Endothelial cell of umbilical vein (primary cell): ENCODE results near the gene SCUBE3. TPM values are rescaled to one million over a fixed set of nuclear protein-coding genes. Genes with fewer than 3 reads are reported as not detected.

ENCODE experiments used
- BruUV-seq: library from RNA; stranded (reverse); fragments of 400-500 nt; replicated peaks from 2 replicates; lab custom pipeline; 2021; lab: Mats Ljungman, UMichigan
- CTCF ChIA-PET: fragments of 300-600, 350-600 bp; sonication (Branson Sonifier 250); formaldehyde crosslinking; loops from one replicate; lab custom pipeline; 2021; ENCODE audit warnings: antibody characterized with exemption, inconsistent platforms; lab: Charles Lee
- POLR2A ChIA-PET: fragments of 300-600, 350-600 bp; sonication (Branson Sonifier 250); formaldehyde crosslinking; loops from one replicate; lab custom pipeline; 2021; ENCODE audit warnings: antibody characterized with exemption, inconsistent platforms; lab: Charles Lee
- DNase-seq: peaks from one replicate; pipeline ENCODE4 v3.0.0-alpha.2; 2011; ENCODE audit warnings: low read depth, low spot score
- FAIRE-seq: peaks from 2 replicates; lab custom pipeline; 2011; peaks lifted over from hg19 to GRCh38; lab: Jason Lieb, UNC
- H2AFZ ChIP-seq: 2 replicates; pipeline ENCODE4 v1.6.0; 2012; ENCODE audit warnings: low read depth, low read length, control low read depth, inconsistent platforms
- H3K27ac ChIP-seq: 2 replicates; pipeline ENCODE4 v1.5.1; 2011; ENCODE audit warnings: low read depth, mild to moderate bottlenecking, control low read depth, low read length, moderate library complexity; ENCODE audit not compliant: insufficient read depth
- H3K27me3 ChIP-seq, 2 experiments: 2 replicates each; pipeline versions ENCODE4 v1.6.0 to v1.6.1; 2011; ENCODE audit warnings: low read length in 2 of 2, mixed read lengths in 1 of 2; ENCODE audit not compliant: control insufficient read depth in 2 of 2, insufficient read depth in 2 of 2
- H3K36me3 ChIP-seq, 2 experiments: 2 replicates in 1 of 2; 3 replicates in 1 of 2; pipeline ENCODE4 v1.5.1; 2011; ENCODE audit warnings: low read length in 2 of 2, mild to moderate bottlenecking in 1 of 2, moderate library complexity in 1 of 2; ENCODE audit not compliant: control insufficient read depth in 2 of 2, insufficient read depth in 2 of 2; ENCODE audit errors: extremely low read depth in 1 of 2
- H3K4me1 ChIP-seq: 3 replicates; pipeline ENCODE4 v1.5.1; 2011; ENCODE audit warnings: mild to moderate bottlenecking, low read length; ENCODE audit not compliant: control insufficient read depth, insufficient read depth; ENCODE audit errors: extremely low read depth
- H3K4me2 ChIP-seq: 2 replicates; pipeline ENCODE4 v1.6.1; 2011; ENCODE audit warnings: low read length, control low read depth, mixed read lengths; ENCODE audit not compliant: insufficient read depth
- H3K4me3 ChIP-seq, 3 experiments: fragments of 200-600 bp in 1 of 3; sonication (generic), shearing (Covaris generic) in 1 of 3; replicated peaks in 1 of 3; 2 replicates each; pipeline ENCODE4 v1.5.1; 2011 to 2016; ENCODE audit warnings: control low read depth in 3 of 3, low read length in 3 of 3, mild to moderate bottlenecking in 2 of 3, inconsistent platforms in 1 of 3, low read depth in 1 of 3, moderate library complexity in 1 of 3; ENCODE audit not compliant: insufficient read depth in 1 of 3
- H3K79me2 ChIP-seq: 2 replicates; pipeline ENCODE4 v1.6.0; 2012; ENCODE audit warnings: low read length, inconsistent platforms; ENCODE audit not compliant: control insufficient read depth, insufficient read depth
- H3K9ac ChIP-seq: replicated peaks from 2 replicates; pipeline ENCODE3; 2011; ENCODE audit warnings: low read length, control low read depth; ENCODE audit not compliant: insufficient read depth; ENCODE audit errors: extremely low read depth
- H3K9me1 ChIP-seq: replicated peaks from 3 replicates; pipeline ENCODE4 v1.6.0; 2011; ENCODE audit warnings: mild to moderate bottlenecking, low read length; ENCODE audit not compliant: control insufficient read depth, insufficient read depth; ENCODE audit errors: extremely low read depth
- H3K9me3 ChIP-seq: replicated peaks from 2 replicates; pipeline ENCODE4 v1.5.1; 2012; ENCODE audit warnings: low read length, inconsistent platforms; ENCODE audit not compliant: control insufficient read depth, insufficient read depth
- H4K20me1 ChIP-seq: replicated peaks from 2 replicates; pipeline ENCODE3; 2011; ENCODE audit warnings: mild to moderate bottlenecking, low read length; ENCODE audit not compliant: control insufficient read depth, insufficient read depth; ENCODE audit errors: extremely low read depth
- CTCF ChIP-seq, 2 donors: IDR thresholded peaks; 1 replicate in 1 of 2; 2 replicates in 1 of 2; pipeline ENCODE4 v1.5.1; 2011; ENCODE audit warnings: low read length in 2 of 2, mild to moderate bottlenecking in 2 of 2, moderate library complexity in 2 of 2, control low read depth in 1 of 2, inconsistent platforms in 1 of 2, low read depth in 1 of 2; ENCODE audit not compliant: insufficient read depth in 1 of 2; ENCODE audit errors: extremely low read depth in 1 of 2
- FOS ChIP-seq: IDR thresholded peaks from 2 replicates; pipeline ENCODE4 v1.6.1; 2011; ENCODE audit warnings: mild to moderate bottlenecking, low read length, moderate library complexity, borderline replicate concordance; ENCODE audit not compliant: insufficient read depth
- JUN ChIP-seq: IDR thresholded peaks from 2 replicates; pipeline ENCODE4 v1.6.1; 2011; ENCODE audit warnings: borderline replicate concordance, low read depth; ENCODE audit not compliant: insufficient read length, insufficient read depth
- MAX ChIP-seq: IDR thresholded peaks from 2 replicates; pipeline ENCODE4 v1.6.1; 2011; ENCODE audit not compliant: insufficient read depth, insufficient read length
- POLR2A ChIP-seq: IDR thresholded peaks from 2 replicates; pipeline ENCODE4 v1.6.1; 2012; ENCODE audit warnings: low read depth, mild to moderate bottlenecking, control low read depth, low read length
- dilution Hi-C: fragments of 300-500 bp; cut with MboI; formaldehyde crosslinking; loops from one replicate; pipeline ENCODE4 v1.15.0; 2019; ENCODE audit warnings: low sequenced_read_pairs; ENCODE audit not compliant: extremely low pct_ligation_motif_present
- intact Hi-C: fragments of 100-400 bp; cut with micrococcal nuclease; formaldehyde crosslinking; loops from one replicate; pipeline ENCODE4 v1.10.0; 2022
- polyA plus RNA-seq, 4 experiments: library from polyadenylated mRNA; depleted of rRNA in 3 of 4; stranded (reverse) in 3 of 4; unstranded in 1 of 4; fragments of >200 nt; gene quantifications; 2 replicates each; pipeline versions ENCODE4 v1.2.1 to v1.2.3, GENCODE V29; 2011 to 2012; ENCODE audit warnings: missing spikeins in 1 of 4
- total RNA-seq: library from RNA; stranded (reverse); gene quantifications from 2 replicates; pipeline ENCODE4 v1.2.3, GENCODE V29; 2021

Gene SCUBE3
- total and polyA plus RNA-seq, 2 donors (not counting 3 experiments of a cell fraction or from before 2014, with no cell fraction given) = 1.1 to 1.5 TPM

GRCh38 chr6:35294308-35294945, 80.7 kb downstream of the SCUBE3 start:
- Histone ChIP-seq H3K9me3 (no peaks in the 10 kb centered on the region), H3K27me3 (no peaks in the 10 kb centered on the region), H3K79me2 (no peaks in the 10 kb centered on the region), H3K4me2 (no peak overlapping the region), H3K4me1 (peaks cover 10% of the 10 kb centered on the region), H4K20me1 (no peaks in the 10 kb centered on the region), H3K4me3 (no peak overlapping the region), H3K9me1 (no peaks in the 10 kb centered on the region), H2AFZ (no peak overlapping the region), H3K9ac (no peak overlapping the region), H3K27ac (no peak overlapping the region), H3K36me3 (peaks cover 6 to 38% of the 10 kb centered on the region in 2 experiments)
- peak; percentile 33 for DNase-seq
- intact Hi-C loops (loop anchor here (10.0 kb wide), 1 partner anchor 440 kb away; the partner anchor contains the start of gene ARMC12), dilution Hi-C loops (no loop called here)
- ChIA-PET CTCF (interaction anchor here (0.8 to 2.4 kb wide), 14 partner anchors 8 to 157 kb away, joined by 3 to 22 read pairs (median 4); partner anchors contain the start of gene FANCE), POLR2A (no interaction called here)
- BruUV-seq = no TSS peak
- FAIRE-seq = peak; percentile 73
- TF ChIP-seq CTCF (IDR thresholded peaks at IDR 0.05; ENCODE audit: extremely low read depth in 1 of 2, insufficient read depth in 1 of 2, low read depth in 1 of 2, low read length in 2 of 2) = peak; percentile 69 to 73
- no peak for TF ChIP-seq JUN

GRCh38 chr6:35295036-35295435, 81.3 kb downstream of the SCUBE3 start:
- no peaks in the 10 kb centered on the region for H4K20me1 ChIP-seq
- CTCF ChIA-PET = interaction anchor here (2.4 to 3.8 kb wide), 5 partner anchors 24 to 172 kb away, joined by 11 to 67 read pairs (median 23); partner anchors contain the start of genes PPARD and RPL10A
- dilution Hi-C loops (no loop called here), intact Hi-C loops (loop anchor here (10.0 kb wide), 1 partner anchor 440 kb away; the partner anchor contains the start of gene ARMC12)
- H3K9me3 ChIP-seq = no peaks in the 10 kb centered on the region
- no peak overlapping the region for H3K9ac ChIP-seq
- no peak overlapping the region for H2AFZ ChIP-seq
- no peak for DNase-seq
- H3K4me3 ChIP-seq = no peak overlapping the region
- no peaks in the 10 kb centered on the region for H3K27me3 ChIP-seq
- H3K27ac ChIP-seq = no peak overlapping the region
- H3K4me1 ChIP-seq = peaks cover 10% of the 10 kb centered on the region
- peaks cover 6 to 38% of the 10 kb centered on the region in 2 experiments for H3K36me3 ChIP-seq
- FAIRE-seq = no peak
- no TSS peak for BruUV-seq
- POLR2A ChIA-PET = no interaction called here
- no peaks in the 10 kb centered on the region for H3K79me2 ChIP-seq
- TF ChIP-seq FOS (no peak), POLR2A (no peak), CTCF (IDR thresholded peaks at IDR 0.05; ENCODE audit: extremely low read depth in 1 of 2, insufficient read depth in 1 of 2, low read depth in 1 of 2, low read length in 2 of 2) (no peak), MAX (no peak)
- no peaks in the 10 kb centered on the region for H3K9me1 ChIP-seq
- H3K4me2 ChIP-seq = no peak overlapping the region
